ENCODE results near the gene P3H4.
"Not testable (repeated sequence)": the region's sequence is repeated elsewhere in the genome, so short reads cannot be mapped to it uniquely, and the experiment has no call there.

Gene P3H4

GRCh38 chr17:41835214-41835799, 23.6 kb upstream of the P3H4 start:
- FAIRE-seq: no peak
- no peak for DNase-seq (ENCODE audit: insufficient read length, low spot score)
- no peak for TF ChIP-seq POLR2A (IDR thresholded peaks at IDR 0.05; ENCODE audit: low read depth, low read length)

GRCh38 chr17:41829961-41830360, 18.2 kb upstream of the P3H4 start:
- not testable (repeated sequence) for FAIRE-seq; DNase-seq (ENCODE audit: insufficient read length, low spot score)

GRCh38 chr17:41825175-41825845, 13.6 kb upstream of the P3H4 start:
- TF ChIP-seq POLR2A (IDR thresholded peaks at IDR 0.05; ENCODE audit: low read depth, low read length): no peak
- FAIRE-seq (no peak), DNase-seq (ENCODE audit: insufficient read length, low spot score) (no peak)

- DNase-seq (ENCODE audit: insufficient read length, low spot score) (no peak), FAIRE-seq (no peak)
- TF ChIP-seq POLR2A (IDR thresholded peaks at IDR 0.05; ENCODE audit: low read depth, low read length): no peak
Measured at GRCh38 chr17:41824086-41824485, 12.3 kb upstream of the P3H4 start.

GRCh38 chr17:41823580-41823979, 11.8 kb upstream of the P3H4 start:
- TF ChIP-seq POLR2A (IDR thresholded peaks at IDR 0.05; ENCODE audit: low read depth, low read length): no peak
- DNase-seq (ENCODE audit: insufficient read length, low spot score) (no peak), FAIRE-seq (no peak)

- DNase-seq (ENCODE audit: insufficient read length, low spot score) (no peak), FAIRE-seq (no peak)
- no peak for TF ChIP-seq POLR2A (IDR thresholded peaks at IDR 0.05; ENCODE audit: low read depth, low read length)
Measured at GRCh38 chr17:41823141-41823524, 11.4 kb upstream of the P3H4 start.

GRCh38 chr17:41822216-41823140, 10.7 kb upstream of the P3H4 start:
- FAIRE-seq (no peak), DNase-seq (ENCODE audit: insufficient read length, low spot score) (no peak)

GRCh38 chr17:41821776-41822175, 10.0 kb upstream of the P3H4 start:
- no peak for TF ChIP-seq POLR2A (IDR thresholded peaks at IDR 0.05; ENCODE audit: low read depth, low read length)
- FAIRE-seq: no peak
- DNase-seq (ENCODE audit: insufficient read length, low spot score): no peak

More at GRCh38 chr17:41822216-41823140, 10.7 kb upstream of the P3H4 start:
- no peak for TF ChIP-seq POLR2A (IDR thresholded peaks at IDR 0.05; ENCODE audit: low read depth, low read length)

GRCh38 chr17:41818024-41818423, 6.3 kb upstream of the P3H4 start:
- FAIRE-seq (no peak), DNase-seq (ENCODE audit: insufficient read length, low spot score) (no peak)
- no peak for TF ChIP-seq POLR2A (IDR thresholded peaks at IDR 0.05; ENCODE audit: low read depth, low read length)

GRCh38 chr17:41816637-41817320, 5.0 kb upstream of the P3H4 start:
- no peak for TF ChIP-seq POLR2A (IDR thresholded peaks at IDR 0.05; ENCODE audit: low read depth, low read length)
- no peak for DNase-seq (ENCODE audit: insufficient read length, low spot score)
- FAIRE-seq: no peak

GRCh38 chr17:41814195-41814594, 2.4 kb upstream of the P3H4 start:
- TF ChIP-seq POLR2A (IDR thresholded peaks at IDR 0.05; ENCODE audit: low read depth, low read length): no peak
- FAIRE-seq (no peak), DNase-seq (ENCODE audit: insufficient read length, low spot score) (no peak)

GRCh38 chr17:41813699-41814124, 2.0 kb upstream of the P3H4 start:
- DNase-seq (ENCODE audit: insufficient read length, low spot score) (no peak), FAIRE-seq (no peak)
- TF ChIP-seq POLR2A (IDR thresholded peaks at IDR 0.05; ENCODE audit: low read depth, low read length): no peak

- FAIRE-seq (no peak), DNase-seq (ENCODE audit: insufficient read length, low spot score) (no peak)
- TF ChIP-seq POLR2A (IDR thresholded peaks at IDR 0.05; ENCODE audit: low read depth, low read length): no peak
Measured at GRCh38 chr17:41813152-41813680, 1.5 kb upstream of the P3H4 start.

Measured in H54 (cell line).